ENCODE data around the gene KRTAP10-4.
"Not testable (repeated sequence)": the region's sequence is repeated elsewhere in the genome, so short reads cannot be mapped to it uniquely, and the experiment has no call there.

KRTAP10-4 gene

DNA sequence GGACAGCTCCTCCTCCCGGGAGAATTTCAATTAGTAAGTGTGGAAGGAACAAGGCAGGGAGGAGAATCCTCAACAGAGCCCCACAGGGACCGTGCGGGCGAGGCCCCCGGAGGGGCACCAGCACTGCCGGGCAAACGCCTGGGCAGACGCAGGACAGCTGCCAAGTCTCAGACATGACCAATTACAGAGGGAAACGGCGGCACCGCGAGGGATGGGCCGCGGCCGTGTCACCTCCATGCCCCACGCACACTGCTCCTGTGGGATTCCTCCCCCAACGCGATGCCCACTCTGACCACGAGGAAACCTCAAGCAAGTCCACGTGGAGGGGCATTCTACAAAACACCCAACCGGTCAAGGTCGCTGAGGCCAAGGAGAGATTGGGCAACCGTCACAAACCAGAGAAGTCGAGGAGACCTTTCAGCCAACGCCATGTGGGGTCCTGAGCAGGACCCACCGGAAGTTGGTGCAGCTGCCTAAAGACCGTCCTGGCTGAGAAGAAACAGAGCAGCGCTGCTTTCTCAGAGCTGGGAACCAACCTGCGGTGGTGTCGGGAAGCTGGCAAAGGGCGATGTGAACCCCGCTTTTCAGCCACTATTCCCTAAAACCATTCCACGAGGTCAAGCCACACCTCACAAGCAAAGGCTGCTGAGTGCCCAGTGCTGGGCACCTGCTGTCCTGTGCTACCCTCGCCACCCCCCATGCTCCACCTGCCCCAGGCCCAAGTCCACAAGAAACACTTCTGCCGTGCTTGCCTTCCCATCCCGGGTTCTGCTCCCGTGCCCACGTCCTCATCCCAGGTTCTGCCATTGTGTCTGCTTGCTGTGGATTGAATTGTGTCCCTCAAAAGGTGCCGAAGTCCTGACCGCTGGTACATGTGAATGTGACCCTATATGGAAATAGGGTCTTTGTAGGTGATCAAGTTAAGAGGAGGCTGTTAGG, 1.4 kb upstream of the KRTAP10-4 start:
- Mint-ChIP-seq H3K27ac (no peak overlapping the region), H3K27me3 (peaks cover 18 to 75% of the 10 kb centered on the region in 2 donors), H3K9me3 (no peaks in the 10 kb centered on the region), H3K4me3 (no peak overlapping the region), H3K4me1 (ENCODE audit: low read depth in 2 of 2) (peaks cover 12 to 20% of the 10 kb centered on the region in 2 donors), H3K36me3 (ENCODE audit: insufficient read depth) (no peaks in the 10 kb centered on the region)
- no peak for DNase-seq
- no peak for ATAC-seq (replicated peaks)

DNA sequence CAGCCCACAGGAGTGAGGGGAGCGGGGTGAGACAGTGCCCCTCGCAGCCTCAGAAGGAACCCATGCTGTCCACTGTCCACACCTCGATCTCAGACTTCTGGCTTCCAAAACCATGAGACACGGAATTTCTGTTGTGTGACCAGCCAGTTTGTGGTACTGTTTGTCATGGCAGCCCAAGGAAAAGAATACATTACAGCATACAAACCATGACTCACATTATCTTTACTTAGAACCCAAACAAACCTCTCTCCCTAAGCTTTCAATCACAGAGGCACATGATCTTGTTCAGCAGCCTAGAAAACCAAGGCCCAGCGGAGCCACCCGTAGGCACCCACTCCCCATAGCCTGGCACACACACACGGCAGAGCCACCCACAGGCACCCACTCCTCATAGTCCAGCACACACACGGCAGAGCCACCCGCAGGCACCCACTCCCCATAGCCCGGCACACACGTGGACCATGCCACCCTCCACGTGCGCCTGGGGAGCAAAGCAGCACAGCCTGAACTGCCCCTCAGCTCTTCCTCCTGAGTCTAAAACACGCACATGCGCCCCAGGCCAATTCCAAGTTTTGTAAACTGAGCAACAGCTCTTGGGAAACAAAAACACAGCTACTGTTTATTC, 458 bp upstream of the KRTAP10-4 start:
- Mint-ChIP-seq H3K27me3 (peaks cover 18 to 66% of the 10 kb centered on the region in 2 donors), H3K36me3 (ENCODE audit: insufficient read depth) (no peaks in the 10 kb centered on the region), H3K9me3 (peaks cover 0 to 2% of the 10 kb centered on the region in 2 donors), H3K27ac (peak overlapping the region in 1 of 2 donors; percentile 41), H3K4me3 (no peak overlapping the region), H3K4me1 (ENCODE audit: low read depth in 2 of 2) (peaks cover 12 to 20% of the 10 kb centered on the region in 2 donors)
- ATAC-seq (replicated peaks) (no peak), DNase-seq (no peak)

DNA sequence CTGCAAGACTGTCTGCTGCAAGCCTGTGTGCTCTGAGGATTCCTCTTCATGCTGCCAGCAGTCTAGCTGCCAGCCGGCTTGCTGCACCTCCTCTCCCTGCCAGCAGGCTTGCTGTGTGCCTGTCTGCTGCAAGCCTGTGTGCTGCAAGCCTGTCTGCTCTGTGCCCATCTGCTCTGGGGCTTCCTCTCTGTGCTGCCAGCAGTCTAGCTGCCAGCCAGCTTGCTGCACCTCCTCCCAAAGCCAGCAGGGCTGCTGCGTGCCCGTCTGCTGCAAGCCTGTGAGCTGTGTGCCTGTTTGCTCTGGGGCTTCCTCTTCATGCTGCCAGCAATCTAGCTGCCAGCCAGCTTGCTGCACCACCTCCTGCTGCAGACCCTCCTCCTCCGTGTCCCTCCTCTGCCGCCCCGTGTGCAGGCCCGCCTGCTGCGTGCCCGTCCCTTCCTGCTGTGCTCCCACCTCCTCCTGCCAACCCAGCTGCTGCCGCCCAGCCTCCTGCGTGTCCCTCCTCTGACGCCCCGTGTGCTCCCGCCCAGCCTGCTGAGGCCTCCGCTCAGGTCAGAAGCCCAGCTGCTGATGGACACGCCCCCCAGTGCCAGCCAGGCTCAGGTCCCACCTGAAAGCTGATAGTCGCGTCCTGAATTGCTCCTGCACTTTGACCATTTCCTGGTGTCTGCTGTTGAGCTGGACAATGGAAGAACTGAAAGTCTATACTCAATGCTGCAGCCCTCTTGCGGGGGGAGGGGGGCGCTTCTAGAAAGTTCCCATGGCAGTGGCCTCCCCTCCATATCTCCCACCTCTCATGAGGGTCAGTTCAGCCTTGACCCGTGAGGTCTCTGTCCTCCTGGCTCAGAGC, 1.2 kb downstream of the KRTAP10-4 start:
- Mint-ChIP-seq H3K27ac (peak overlapping the region; percentile 60 to 83), H3K4me3 (no peak overlapping the region)
- no peak for ATAC-seq (replicated peaks)

DNA sequence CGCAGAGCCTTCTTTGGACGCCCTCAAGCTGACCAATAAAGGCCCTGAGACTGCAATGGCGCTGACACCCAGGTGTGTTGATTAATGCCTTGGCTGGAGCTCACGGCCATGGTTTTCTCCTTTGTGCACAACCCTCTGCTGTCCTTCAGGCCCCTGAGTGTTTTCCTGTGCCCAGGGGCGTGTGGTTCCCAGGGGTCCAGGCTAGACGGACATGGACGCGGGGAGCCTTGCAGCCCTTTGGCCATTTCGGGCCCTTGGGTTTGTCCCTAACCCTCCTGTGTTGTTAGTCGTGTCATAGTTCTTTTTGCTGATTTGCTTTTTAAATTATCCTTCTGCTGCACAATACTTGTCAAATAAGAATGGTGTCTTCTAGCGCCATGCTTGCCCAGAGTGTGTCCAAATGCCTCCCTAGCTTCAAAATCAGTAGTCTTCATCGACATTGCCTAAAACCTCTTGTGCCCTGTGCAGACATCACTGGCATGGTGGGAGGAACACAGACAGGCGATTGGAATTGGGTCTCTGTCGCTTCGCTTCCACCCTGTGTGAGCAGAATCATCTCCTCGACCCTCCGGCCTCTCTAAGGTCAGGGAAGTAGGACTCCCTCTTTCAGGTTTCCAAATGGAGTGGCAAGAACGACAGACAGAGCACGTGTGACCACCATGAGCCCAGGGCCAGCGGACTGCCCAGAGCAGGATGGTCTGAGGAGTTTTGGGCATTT, 1.9 kb downstream of the KRTAP10-4 start:
- H3K27ac Mint-ChIP-seq, result peak overlapping the region; percentile 60 to 83
- H3K36me3 Mint-ChIP-seq (ENCODE audit: insufficient read depth), result no peaks in the 10 kb centered on the region
- H3K4me1 Mint-ChIP-seq (ENCODE audit: low read depth in 2 of 2), result peaks cover 7 to 15% of the 10 kb centered on the region in 2 donors
- H3K27me3 Mint-ChIP-seq, result peaks cover 18 to 66% of the 10 kb centered on the region in 2 donors
- peaks cover 0 to 2% of the 10 kb centered on the region in 2 donors for H3K9me3 Mint-ChIP-seq
- H3K4me3 Mint-ChIP-seq, result no peak overlapping the region
- DNase-seq (no peak), ATAC-seq (replicated peaks) (no peak)

More for the DNA sequence above, 1.2 kb downstream of the KRTAP10-4 start:
- Mint-ChIP-seq H3K9me3 (peaks cover 0 to 2% of the 10 kb centered on the region in 2 donors), H3K27me3 (peaks cover 18 to 66% of the 10 kb centered on the region in 2 donors), H3K36me3 (ENCODE audit: insufficient read depth) (no peaks in the 10 kb centered on the region), H3K4me1 (ENCODE audit: low read depth in 2 of 2) (peaks cover 7 to 15% of the 10 kb centered on the region in 2 donors)
- no peak for DNase-seq

DNA sequence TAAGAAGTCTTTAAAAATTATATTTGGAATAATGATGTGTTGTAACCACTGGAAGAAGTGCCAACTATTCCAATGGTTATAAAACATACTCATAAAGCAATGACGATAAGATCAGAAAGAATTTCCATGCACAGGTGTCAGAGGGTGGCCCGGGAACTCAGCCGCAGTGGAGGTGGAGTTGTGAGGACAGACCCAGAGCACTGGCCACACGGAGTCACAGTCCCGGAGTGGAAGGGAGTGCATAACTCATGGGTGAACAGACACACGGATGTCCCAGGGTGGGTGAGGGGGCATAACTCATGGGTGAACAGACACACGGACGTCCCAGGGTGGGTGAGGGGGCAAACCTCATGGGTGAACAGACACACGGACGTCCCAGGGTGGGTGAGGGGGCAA, 2.5 kb downstream of the KRTAP10-4 start:
- Mint-ChIP-seq H3K4me3 (no peak overlapping the region), H3K4me1 (ENCODE audit: low read depth in 2 of 2) (peaks cover 7 to 15% of the 10 kb centered on the region in 2 donors), H3K9me3 (peaks cover 1 to 2% of the 10 kb centered on the region in 2 donors), H3K36me3 (ENCODE audit: insufficient read depth) (no peaks in the 10 kb centered on the region), H3K27ac (peak overlapping the region in 1 of 2 donors; percentile 83), H3K27me3 (peaks cover 18 to 66% of the 10 kb centered on the region in 2 donors)
- DNase-seq (no peak), ATAC-seq (replicated peaks) (no peak)

DNA sequence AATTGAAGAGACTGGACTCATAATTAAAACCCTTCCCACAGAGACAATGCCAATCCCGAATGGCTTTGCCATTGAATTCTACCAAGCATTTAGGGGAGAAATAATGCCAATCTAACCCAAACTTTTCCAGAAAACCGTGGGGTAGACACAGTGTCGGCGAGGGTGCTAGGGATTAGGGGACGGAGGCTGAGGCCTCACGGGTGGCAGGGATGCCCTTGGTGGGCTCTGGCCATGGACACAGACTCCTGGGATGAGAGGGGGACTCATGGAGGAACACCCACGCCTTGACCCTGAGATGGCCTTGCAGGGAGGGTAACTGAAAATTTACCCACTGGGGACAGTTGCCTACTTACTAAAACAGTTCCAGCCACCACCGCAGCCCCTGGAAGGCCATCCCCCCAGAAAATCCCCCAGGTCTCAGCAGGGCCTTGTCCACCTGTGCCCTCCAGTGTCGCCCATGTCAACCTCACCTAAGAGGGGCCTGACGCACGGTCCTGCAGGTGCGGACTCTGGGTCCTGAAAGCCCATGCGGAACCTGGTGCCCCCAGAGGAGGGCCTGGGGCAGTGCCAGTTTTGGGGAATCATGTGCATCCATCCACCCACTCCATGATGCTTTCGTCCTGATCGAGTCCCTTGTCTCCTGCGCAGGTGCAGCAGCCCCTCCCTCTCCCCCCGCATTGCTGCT, 5.0 kb downstream of the KRTAP10-4 start:
- Mint-ChIP-seq H3K27ac (no peak overlapping the region), H3K27me3 (peaks cover 19 to 66% of the 10 kb centered on the region in 2 donors), H3K36me3 (ENCODE audit: insufficient read depth) (no peaks in the 10 kb centered on the region), H3K4me3 (no peak overlapping the region), H3K4me1 (ENCODE audit: low read depth in 2 of 2) (peaks cover 7 to 8% of the 10 kb centered on the region in 2 donors), H3K9me3 (peaks cover 7 to 9% of the 10 kb centered on the region in 2 donors)
- ATAC-seq (replicated peaks), result no peak
- DNase-seq, result no peak

DNA sequence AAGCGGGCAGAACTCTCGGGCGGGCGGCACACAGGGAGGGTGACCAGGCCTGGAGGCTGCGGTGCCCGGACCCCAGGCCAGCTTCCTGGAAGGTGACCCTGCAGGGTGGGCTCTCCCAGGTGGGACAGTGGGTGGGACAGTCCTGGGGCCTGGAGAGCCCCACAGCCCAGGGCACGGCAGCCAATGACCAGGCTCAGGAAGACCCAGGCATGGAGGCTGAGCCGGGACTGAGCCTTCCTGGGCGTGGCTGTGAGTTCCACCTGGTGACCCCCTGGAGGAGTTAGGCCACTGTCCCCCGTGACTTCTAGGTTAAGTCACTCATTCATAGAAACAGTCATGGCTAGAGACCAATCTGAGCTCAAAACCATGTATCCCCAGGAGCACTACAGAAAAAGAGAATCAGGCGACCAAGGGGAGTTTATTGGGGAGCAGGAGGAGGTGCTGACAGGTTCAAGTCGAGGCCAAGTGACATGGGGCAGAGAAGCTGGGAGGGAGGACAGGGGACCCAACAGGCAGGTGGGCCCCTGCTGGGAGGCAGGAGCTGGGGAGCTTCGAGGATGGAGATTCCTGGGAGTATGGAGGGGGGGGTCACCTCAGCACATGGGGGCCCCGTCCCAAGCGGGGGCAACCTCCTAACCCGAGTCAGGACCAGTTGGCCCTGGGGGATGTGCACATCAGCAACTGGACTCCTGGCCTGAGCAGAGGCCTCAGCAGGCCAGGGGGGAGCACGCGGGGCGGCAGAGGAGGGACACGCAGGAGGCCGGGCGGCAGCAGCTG, 5.7 kb downstream of the KRTAP10-4 start:
- Mint-ChIP-seq H3K27me3 (peaks cover 21 to 68% of the 10 kb centered on the region in 2 donors), H3K36me3 (ENCODE audit: insufficient read depth) (no peaks in the 10 kb centered on the region), H3K4me3 (no peak overlapping the region), H3K27ac (no peak overlapping the region), H3K9me3 (peaks cover 7 to 9% of the 10 kb centered on the region in 2 donors), H3K4me1 (ENCODE audit: low read depth in 2 of 2) (peaks cover 7 to 11% of the 10 kb centered on the region in 2 donors)
- DNase-seq, result no peak
- ATAC-seq (replicated peaks), result no peak

DNA sequence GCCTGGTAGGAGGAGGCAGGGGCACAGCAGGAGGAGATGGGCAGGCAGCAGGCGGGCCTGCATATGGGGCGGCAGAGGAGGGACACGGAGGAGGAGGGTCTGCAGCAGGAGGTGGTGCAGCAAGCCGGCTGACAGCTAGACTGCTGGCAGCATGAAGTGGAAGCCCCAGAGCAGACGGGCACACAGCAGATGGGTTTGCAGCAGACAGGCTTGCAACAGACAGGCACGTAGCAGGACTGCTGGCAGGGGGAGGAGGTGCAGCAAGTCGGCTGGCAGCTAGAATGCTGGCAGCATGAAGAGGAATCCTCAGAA, 6.3 kb downstream of the KRTAP10-4 start:
- Mint-ChIP-seq H3K4me3 (peak overlapping the region in 1 of 2 donors; percentile 52), H3K4me1 (ENCODE audit: low read depth in 2 of 2) (peaks cover 2 to 10% of the 10 kb centered on the region in 2 donors), H3K36me3 (ENCODE audit: insufficient read depth) (no peaks in the 10 kb centered on the region), H3K9me3 (peaks cover 7 to 9% of the 10 kb centered on the region in 2 donors), H3K27ac (no peak overlapping the region), H3K27me3 (peaks cover 21 to 68% of the 10 kb centered on the region in 2 donors)
- ATAC-seq (replicated peaks) (no peak), DNase-seq (no peak)

DNA sequence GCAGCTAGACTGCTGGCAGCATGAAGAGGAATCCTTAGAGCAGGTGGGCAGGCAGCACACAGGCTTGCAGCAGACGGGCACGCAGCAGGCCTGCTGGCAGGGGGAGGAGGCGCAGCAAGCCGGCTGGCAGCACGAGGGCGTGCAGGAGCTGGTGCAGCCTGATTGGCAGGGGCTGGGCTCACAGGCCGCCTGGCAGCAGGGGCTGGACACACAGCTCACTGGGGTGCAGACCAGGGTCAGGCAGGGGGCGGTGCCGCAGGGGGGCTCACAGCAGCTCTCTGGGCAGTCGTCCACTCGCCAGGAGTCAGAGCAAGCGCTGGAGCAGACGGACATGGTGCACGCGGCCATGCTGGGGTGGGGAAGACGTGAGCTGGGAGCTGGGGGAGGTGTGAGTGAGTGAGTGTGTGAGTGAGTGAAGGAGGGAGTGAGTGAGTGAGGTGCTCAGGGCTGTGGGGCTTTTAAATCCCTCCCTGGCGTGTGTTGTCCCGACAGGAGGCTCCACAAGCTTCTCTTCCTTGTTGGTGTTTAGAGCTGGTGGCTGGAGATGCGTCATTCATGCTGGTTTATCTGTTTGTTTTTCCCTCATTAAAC, 6.8 kb downstream of the KRTAP10-4 start, which contains the start of gene KRTAP10-5:
KRTAP10-5 (minus strand) TSS at position 374 of the 591 bp plus-strand sequence; CDS start at position 348, 26 bp downstream.
- Mint-ChIP-seq H3K4me3 (peak within 1 kb of the TSS in 1 of 2 donors; percentile 52), H3K27me3 (peaks cover 19 to 68% of the 10 kb centered on the region in 2 donors)
- not testable (repeated sequence) for H3K36me3 Mint-ChIP-seq (ENCODE audit: insufficient read depth); H3K9me3 Mint-ChIP-seq; H3K4me1 Mint-ChIP-seq (ENCODE audit: low read depth in 2 of 2); ATAC-seq (replicated peaks); DNase-seq; H3K27ac Mint-ChIP-seq

DNA sequence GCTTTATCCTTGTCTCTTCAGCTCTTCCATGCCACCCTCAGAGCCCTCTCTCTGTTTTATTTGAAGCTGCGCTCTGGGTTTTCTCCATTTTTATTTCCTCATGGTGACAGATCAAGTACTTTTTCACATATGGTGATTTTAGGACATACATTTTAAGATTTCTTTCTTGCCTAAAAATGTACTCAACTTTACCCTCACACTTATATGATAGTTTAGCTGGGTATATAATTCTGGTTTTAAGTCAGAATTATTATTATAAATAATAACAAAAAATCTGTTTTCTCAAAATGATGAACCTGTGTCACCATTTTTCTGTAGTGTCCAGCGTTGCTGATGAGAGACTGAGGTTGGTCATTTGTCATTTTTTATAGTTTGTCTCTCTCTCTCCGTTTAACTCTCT, 7.6 kb downstream of the KRTAP10-4 start:
- no peak for DNase-seq
- H3K36me3 Mint-ChIP-seq (ENCODE audit: insufficient read depth), result no peaks in the 10 kb centered on the region
- H3K9me3 Mint-ChIP-seq, result peaks cover 7 to 9% of the 10 kb centered on the region in 2 donors
- no peak overlapping the region for H3K4me3 Mint-ChIP-seq
- no peak overlapping the region for H3K27ac Mint-ChIP-seq
- no peak for ATAC-seq (replicated peaks)
- H3K27me3 Mint-ChIP-seq, result peaks cover 28 to 69% of the 10 kb centered on the region in 2 donors
- peaks cover 0 to 7% of the 10 kb centered on the region in 2 donors for H3K4me1 Mint-ChIP-seq (ENCODE audit: low read depth in 2 of 2)

DNA sequence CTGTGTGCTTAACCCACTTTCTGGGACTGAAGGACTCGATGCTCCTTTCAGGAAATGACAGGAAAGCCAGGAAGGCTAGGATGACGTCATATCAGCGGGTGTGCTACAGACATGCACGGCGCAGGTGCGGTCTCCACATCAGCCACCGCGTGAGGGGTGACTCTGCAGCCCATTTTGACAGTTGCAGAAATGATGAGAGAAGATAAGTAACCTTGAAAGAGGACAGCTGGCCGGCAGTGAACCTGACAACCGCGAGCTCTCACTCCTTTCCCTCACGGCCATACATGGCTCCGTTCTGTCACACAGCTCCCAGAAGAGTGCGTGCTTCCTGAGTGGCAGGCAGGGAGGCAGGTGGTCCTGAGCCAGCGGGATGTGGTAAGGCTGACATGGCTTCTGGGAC, 8.5 kb downstream of the KRTAP10-4 start:
- Mint-ChIP-seq H3K27me3 (peaks cover 37 to 78% of the 10 kb centered on the region in 2 donors), H3K36me3 (ENCODE audit: insufficient read depth) (no peaks in the 10 kb centered on the region), H3K9me3 (peaks cover 7 to 9% of the 10 kb centered on the region in 2 donors), H3K27ac (no peak overlapping the region), H3K4me3 (no peak overlapping the region), H3K4me1 (ENCODE audit: low read depth in 2 of 2) (peaks cover 0 to 7% of the 10 kb centered on the region in 2 donors)
- no peak for DNase-seq
- no peak for ATAC-seq (replicated peaks)

All from effector memory CD8-positive, alpha-beta T cell (primary cell).